ENCODE data around the gene PEX11G. TPM values are rescaled to one million over a fixed set of nuclear protein-coding genes. Genes with fewer than 3 reads are reported as not detected.

Gene PEX11G
- 1.2 TPM for total RNA-seq

- FAIRE-seq (no peak), DNase-seq (ENCODE audit: low spot score in 2 of 2) (peak; percentile 96 to 98)
Observed at GRCh38 chr19:7488736-7489353, at the start of gene PEX11G. PEX11G (minus strand) TSS chr19:7489035; CDS start chr19:7489010, 25 bp downstream.

- DNase-seq (ENCODE audit: low spot score in 2 of 2): peak in 1 of 2 donors; percentile 51
- FAIRE-seq: no peak
Observed at GRCh38 chr19:7535998-7536695, 47.3 kb upstream of the PEX11G start.

DNA sequence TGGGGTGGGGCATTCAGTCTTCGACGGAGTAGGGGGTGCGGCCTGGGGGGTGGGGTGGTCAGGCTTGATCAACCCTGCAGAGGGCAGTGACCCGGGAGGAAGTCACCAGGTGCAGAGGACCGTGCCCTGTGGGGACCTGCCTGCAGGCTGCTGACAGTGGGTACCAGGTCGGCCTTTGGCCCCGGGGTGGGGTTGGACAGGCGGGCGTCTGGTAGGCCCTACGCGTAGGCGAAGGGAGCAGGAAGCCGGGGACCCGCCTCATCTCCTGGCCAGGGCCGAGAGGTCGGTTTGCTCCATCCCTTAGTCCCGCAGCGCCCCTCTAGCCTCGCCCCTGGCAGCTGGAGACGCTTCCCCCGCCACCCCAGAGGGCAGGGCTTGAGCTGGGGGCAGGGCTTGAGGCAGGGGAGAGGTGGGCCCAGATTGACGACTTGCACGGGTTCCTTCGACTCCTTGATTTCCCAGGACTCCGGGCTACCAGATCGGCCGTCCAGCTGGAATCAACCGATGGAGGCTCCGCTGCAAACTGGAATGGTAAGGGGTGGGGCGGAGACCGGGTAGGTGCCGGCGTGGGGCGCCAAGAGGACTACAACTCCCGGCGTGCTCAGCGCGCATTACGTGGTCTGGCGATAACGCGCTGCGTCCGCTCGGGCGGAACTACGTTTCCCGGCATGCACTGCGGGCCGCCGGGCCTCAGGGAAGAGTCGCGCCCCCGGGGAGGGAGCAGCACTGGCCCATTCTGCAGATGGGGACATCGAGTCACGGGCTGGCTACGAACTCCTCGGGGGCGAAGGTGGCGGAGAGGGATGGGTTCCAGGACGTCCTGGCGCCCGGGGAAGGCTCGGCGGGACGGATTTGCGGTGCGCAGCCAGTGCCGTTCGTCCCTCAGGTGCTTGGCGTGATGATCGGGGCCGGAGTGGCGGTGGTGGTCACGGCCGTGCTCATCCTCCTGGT lies 46.5 kb upstream of the PEX11G start, which contains the start of gene PNPLA6:
PNPLA6 (plus strand) TSS at position 671 of the 951 bp plus-strand sequence; CDS start at position 743, 72 bp downstream.
- FAIRE-seq (no peak), DNase-seq (ENCODE audit: low spot score in 2 of 2) (peak; percentile 96 to 99)

DNA sequence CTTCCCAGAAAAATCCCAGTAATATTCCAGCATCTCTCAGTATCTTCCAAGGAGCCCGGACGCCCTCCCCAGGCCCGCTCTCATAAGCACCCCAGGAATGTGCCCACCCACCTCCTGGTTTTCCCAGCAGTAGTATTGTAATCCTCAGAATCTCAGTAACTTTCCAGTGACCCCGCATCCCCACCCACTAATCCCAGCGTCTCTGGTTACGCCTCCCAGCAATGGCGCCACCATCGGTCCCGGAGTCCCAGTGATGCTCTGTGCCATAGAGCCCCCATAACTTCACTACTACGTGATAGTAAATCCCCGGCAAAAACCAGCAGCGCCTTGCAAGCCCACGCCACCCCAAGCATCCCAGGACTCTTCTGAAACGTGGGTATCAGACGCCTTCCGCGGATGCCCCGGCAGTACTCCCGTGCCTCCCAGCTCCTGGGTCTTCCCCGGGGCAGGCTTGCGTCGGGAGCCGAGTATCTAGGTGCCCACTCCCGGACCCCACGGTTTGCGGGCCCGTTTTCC lies 45.8 kb upstream of the PEX11G start:
- no peak for FAIRE-seq
- peak; percentile 80 to 83 for DNase-seq (ENCODE audit: low spot score in 2 of 2)

DNA sequence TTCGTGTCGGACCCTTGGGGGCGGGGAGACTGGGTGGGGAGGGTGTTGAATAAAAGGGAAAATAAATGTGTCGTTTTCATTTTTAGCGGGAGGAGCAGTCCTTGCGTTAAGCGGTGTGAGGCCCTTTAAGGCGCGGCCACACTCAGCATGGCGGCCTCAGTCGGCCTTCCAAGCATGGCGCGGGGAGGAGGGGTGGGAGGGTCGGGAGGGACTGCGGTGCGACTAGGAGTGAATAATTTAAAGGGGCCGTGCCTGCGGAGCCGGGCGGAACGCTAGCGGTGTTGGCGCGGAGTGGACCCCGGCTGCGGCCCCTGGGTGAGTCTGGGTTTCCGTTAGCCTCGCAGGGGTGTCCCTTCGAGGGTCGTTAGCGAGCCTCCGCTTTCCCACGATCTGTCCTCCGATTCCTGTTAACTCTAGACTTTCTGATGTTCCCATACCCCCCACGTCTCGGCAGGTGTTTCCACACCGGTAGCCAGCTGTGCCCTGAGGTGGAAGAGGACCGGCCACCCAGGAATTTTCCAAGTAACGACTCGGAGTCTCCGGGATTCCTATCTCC lies 45.2 kb upstream of the PEX11G start:
- DNase-seq (ENCODE audit: low spot score in 2 of 2) (peak; percentile 91 to 93), FAIRE-seq (no peak)

GRCh38 chr19:7533281-7533885 lies 44.5 kb upstream of the PEX11G start:
- DNase-seq (ENCODE audit: low spot score in 2 of 2): no peak
- no peak for FAIRE-seq

- no peak for DNase-seq (ENCODE audit: low spot score in 2 of 2)
Observed at GRCh38 chr19:7529610-7530490, 41.0 kb upstream of the PEX11G start.

DNA sequence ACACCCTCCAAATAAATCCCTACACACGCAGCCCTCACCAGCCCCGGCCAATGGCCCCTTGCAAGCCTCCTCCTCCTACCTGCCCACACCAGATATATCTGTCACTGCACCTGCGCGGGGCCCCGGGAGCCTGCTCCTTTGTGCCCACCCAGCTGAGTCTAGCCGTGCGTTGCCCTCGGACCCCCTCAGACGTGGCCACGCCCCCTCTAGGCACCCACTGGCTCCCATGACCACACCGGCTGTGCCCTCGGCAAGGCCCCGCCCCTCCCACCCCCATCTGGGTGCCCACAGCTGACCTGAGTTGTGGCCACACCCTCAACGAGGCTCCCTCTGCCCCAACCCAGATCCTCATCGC lies 40.4 kb upstream of the PEX11G start:
- DNase-seq (ENCODE audit: low spot score in 2 of 2): no peak
- no peak for FAIRE-seq

More at GRCh38 chr19:7529610-7530490, 41.0 kb upstream of the PEX11G start:
- FAIRE-seq: no peak

GRCh38 chr19:7528522-7529245 lies 39.8 kb upstream of the PEX11G start:
- FAIRE-seq (no peak), DNase-seq (ENCODE audit: low spot score in 2 of 2) (no peak)

- no peak for FAIRE-seq
Observed at GRCh38 chr19:7528192-7528519, 39.3 kb upstream of the PEX11G start.

DNA sequence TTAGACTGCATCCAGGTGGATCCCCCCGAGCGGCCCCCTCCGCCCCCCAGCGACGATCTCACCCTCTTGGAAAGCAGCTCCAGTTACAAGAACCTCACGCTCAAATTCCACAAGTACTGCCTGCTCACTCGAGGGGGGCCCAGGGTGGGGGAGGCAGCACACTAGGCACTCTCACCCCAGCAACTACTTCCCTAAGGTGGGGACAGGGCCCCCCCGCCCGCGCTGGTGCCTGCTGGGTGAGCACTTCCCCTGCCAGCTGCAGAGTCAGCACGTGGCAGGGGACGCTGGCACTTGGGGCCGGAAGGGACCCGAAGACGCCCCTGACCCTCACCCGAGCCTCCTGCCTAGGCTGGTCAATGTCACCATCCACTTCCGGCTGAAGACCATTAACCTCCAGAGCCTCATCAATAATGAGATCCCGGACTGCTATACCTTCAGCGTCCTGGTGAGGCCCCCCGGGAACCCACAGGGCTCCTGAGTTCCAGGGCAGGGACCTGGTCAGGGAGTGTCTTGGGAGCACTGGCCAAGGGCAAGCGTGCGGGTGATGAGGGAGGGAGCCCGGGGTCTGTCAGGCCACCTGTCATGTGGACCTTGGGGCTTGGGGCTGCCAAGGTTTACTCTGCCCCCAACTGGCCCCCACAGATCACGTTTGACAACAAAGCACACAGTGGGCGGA lies 38.8 kb upstream of the PEX11G start:
- no peak for DNase-seq (ENCODE audit: low spot score in 2 of 2)
- FAIRE-seq: no peak

More at GRCh38 chr19:7528192-7528519, 39.3 kb upstream of the PEX11G start:
- no peak for DNase-seq (ENCODE audit: low spot score in 2 of 2)

- DNase-seq (ENCODE audit: low spot score in 2 of 2) (no peak), FAIRE-seq (no peak)
Observed at GRCh38 chr19:7526059-7526929, 37.5 kb upstream of the PEX11G start.

- no peak for DNase-seq (ENCODE audit: low spot score in 2 of 2)
- no peak for FAIRE-seq
Observed at GRCh38 chr19:7524992-7525739, 36.3 kb upstream of the PEX11G start.

- DNase-seq (ENCODE audit: low spot score in 2 of 2) (no peak), FAIRE-seq (no peak)
Observed at GRCh38 chr19:7524523-7524922, 35.7 kb upstream of the PEX11G start.

- no peak for FAIRE-seq
Observed at GRCh38 chr19:7522923-7523667, 34.3 kb upstream of the PEX11G start.

More at GRCh38 chr19:7522923-7523667, 34.3 kb upstream of the PEX11G start:
- no peak for DNase-seq (ENCODE audit: low spot score in 2 of 2)
